Left hindlimb (tissue), 1 donor: ENCODE measurements around the gene F13A1.

Source experiments
- DNase-seq: peaks from one replicate; pipeline ENCODE4 v3.0.0-alpha.2; 2018

Gene F13A1

DNA sequence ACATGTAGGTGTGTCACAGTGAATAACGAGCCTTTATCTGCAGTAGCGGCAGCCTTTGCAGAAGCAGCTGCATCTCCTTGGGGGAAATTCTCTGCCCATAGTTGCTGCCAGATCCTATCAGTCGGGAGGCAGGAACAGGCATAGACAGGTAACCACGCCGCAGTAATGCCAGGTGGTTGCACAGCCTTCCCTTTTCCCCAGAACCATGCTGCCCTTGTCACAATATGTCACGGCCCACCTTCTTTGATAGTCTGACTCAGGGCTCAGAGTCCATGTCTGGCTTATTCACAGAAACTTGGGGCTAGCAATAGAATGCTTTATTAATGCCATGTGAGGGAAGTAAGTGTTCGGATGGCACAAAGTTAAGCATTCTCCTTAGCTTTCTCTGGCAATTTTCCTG is 76.6 kb downstream of the F13A1 start:
- no peak for DNase-seq

DNA sequence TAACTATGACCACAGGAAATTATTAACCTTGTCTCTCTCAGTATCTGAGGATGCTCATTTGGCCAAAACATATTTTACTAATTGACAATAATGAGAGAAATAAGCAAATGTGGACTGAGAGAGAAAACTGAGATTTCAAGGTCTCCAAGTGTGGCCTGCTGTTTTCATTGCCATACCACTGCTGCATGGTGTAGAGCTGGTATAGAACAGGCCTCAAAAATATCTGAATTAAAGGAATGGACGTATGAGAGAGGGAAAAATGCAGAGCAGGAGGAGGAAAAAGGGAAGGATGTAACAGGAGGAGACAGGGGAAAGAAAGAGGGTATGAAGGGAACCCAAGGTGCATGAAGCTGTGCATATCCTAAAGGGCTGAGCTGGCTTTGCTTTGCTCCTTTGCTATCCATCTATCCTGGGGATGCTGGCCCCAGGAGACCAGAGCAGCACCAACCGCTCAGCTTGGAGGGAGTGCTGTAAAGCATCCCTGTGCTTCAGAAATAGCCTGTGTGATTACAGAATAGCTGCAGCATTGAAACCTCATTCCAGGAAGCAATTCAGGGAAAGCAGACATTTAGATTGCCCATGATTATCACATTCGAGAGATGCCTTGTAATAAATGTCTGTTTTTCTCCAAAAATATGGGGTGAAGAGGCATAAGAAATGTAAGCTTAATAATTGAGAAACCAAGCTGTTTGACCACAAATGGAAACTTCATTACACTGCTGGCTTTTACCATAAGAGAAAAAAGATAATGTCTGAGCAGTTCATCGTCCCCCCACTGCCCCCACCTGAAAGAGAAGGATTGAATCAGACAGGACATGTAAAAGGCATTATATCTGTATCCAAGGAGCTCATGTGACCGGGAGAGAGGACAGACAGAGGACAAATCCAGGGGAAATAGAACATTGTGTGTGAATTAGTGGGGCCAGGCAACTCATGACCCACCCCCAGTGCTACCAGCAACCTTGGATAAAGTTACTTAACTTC is 80.6 kb downstream of the F13A1 start:
- no peak for DNase-seq

DNA sequence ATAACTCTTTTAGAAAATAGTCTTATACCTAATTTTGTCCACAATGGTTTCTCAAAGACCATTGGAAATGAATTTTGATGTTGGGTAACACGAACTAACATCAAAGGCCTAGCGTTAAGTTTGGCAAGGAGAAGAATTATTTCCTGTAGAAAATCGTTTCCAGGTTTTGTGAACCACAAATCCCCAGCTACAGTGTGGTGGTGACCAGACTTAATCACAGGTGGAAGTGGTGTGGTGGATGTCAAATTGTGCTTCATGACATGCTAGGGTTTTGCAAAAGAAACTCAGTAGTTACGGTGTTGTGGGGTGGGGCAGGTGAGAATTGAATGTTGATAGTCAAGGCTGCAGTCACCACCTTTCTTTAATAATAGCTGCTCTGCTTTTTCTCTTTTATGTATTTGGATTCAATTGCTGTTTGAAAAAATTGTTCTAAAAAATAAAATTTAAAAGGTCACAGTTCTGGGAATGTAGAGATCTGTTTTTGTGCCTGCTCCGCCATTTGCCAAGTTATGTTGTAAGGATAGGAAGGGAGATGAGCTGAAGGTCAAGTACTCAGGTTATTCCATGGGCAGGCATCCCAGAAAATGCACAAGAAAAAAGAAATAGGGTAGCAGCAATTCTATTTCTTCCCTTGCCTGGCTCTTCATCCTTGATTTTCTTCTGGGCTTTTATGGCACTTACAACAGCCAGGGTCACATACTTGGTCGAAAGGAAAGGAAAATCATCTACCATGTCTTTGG is 83.6 kb downstream of the F13A1 start:
- DNase-seq = no peak

DNA sequence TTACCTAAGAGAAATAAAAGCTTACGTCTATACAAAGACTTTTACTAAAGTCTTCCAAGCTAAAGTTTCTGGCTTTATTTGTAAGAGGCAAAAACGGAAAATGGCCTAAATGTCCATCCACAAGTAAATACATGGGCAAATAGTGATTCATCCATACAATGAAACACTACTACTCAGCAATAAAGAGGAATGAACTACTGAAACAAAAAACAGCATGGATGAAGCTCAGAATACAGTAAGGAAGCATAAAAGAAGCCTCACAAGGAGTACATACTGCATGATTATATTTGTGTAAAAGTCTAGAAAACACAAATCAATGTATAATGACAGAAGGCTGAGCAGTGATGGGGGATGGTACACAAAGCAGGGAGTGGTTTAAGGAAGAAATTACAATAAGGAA is 84.7 kb downstream of the F13A1 start:
- DNase-seq = no peak

DNA sequence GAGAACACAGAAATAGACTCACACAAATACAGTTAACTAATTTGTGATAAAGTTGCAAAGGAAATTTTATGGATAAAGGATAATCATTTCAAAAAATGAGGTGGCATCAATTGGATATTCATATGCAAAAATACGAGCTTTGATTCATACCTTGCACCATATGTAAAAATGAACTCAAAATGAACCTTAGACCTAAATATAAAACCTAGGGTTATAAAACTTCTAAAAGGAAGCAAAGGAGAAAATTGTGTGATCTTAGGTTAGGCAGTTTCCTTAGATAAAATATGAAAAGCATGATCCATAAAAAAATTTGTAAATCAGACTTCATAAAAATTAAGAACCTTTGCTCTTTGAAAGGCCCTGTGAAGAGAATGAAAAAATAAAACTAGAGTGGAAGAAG is 85.5 kb downstream of the F13A1 start:
- DNase-seq = no peak

DNA sequence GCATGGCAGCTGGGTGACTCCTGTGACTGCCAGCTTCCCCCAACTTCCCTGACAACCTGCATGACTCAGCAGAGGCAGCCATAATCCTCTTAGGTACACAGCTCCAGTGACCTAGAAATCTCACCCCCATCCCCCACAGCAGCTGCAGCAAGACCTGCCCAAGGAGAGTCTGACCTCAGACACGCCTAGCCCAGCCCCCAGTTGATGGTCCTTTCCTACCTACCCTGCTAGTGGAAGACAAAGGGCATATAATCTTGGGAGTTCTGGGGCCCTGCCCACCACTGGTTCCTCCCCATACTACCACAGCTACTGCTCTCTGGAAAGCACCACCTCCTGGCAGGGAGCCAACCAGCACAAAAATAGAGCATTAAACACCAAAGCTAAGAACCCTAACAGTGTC is 90.2 kb downstream of the F13A1 start:
- DNase-seq = no peak

DNA sequence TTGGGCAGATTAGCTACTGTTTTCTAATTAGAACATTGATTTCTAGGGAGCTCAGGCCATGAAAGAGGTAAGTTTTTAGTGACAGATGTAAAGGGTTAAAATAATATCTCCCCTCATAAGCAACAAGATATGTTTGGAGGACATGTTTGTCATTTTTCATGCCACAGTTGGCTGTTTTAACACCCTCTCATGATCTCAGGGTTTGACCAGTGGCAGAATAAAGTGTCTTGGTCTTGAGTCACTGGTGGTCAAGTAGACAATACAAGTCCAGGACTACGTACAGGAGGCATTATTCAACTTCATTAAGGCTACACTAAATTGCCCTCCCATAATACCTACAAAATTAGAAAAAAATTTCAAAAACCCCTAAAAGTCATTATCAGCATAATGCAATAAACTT is 92.6 kb downstream of the F13A1 start:
- no peak for DNase-seq

DNA sequence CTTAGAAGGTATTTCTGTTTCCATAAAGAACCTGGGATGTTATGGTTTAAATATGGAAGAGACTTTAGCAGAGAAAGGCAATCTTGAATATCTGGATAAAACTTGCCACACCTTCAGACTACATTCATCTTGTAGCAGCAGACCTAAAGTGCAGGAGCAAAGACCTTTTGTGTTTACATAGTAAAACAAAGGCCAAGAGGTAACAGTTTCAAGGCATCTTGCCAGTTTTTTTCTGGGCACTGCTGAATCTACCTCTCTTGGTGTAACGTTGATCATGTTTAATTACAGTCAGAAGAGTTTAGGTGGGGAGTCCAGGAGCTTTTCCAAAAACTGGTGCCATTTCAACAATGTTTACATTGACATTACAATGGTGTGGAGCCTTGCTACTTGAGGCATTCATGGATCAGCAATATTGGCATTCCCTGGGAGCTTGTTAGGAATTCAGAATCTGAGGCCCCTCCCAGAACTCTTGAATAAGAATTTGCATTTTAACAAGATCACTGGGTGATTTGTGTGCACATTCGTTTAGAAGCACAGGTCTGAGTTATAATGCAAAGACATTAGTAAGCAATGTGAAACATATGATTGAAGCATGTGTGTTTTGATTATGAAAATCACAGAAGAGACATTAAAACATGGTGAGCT is 94.5 kb downstream of the F13A1 start:
- DNase-seq = no peak

DNA sequence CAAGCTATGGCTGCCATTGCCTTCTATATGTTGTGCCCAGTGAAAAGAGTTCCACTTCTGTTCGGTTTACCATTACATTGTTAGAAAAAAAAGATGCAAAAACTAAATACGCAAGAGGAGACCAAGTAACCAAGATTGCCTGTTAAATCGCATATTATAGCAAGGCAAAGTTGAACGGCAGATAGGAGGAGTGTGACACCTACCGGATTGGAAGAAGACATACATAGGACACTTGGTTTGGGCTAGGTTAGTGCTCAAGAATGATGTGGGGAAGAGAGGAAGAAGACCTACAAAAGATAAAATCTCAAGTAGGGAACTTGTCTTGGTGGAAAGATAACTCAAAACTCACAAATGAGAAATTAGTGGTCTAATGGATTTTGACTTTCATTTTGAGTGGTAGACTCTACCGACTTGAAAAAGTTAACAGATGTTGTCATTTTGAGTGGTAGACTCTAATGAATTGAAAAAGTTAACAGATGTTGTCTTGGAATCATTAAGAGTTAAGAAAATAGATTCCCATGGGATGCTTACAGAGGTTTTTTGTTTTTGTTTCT is 95.5 kb downstream of the F13A1 start:
- DNase-seq = no peak

DNA sequence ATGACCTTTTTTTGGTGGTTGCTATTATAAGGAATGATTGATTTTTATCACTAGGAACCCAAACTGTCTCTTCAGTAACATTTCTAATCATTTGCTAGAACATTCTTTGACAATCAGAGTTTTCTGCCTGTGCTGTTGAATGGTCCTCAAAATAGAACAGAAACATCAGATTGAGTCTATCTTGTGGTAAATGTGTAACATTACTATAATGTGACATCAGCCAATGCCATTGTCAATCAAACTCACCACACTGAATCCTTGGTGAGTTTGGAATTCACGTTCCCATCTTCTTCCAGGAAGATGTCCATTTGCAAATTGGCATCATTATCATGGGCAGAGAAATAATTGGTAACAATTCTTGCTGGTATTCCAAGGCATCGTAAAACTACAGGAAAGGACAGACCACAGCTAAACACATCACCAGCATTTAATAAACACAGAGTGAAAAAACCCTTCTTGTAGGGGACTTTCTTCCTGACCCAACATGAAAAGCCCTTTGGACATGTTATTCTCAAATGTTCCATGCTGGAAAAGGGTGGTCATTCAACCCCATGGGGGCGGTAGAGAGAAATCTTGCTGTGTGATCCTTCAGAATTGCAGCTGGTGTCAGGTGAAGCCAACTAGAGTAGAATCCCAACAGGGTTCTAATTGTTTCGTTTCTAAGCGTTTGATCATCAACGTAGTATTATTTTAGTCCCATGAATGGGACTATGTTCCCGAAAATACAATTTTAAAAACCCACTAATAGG is 98.5 kb downstream of the F13A1 start:
- DNase-seq = no peak

DNA sequence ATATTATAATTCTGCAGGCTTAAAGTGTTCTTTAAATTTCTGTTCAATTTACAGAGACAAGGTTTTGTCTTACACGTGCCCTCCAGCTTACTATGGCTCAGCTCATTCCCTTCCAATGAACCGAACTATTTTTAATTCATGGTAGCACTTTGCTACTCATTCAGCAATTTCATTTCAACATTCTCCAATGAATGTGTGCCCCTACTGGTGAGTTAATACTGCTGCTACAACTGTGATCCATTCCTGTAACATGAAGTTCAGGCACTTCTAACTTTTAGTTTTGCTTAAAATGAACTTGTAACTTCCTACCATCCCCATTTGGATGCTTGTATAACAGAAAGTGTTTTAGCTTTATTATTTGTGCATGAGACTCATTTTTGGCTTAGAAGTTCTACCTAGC is 99.7 kb downstream of the F13A1 start:
- no peak for DNase-seq

DNA sequence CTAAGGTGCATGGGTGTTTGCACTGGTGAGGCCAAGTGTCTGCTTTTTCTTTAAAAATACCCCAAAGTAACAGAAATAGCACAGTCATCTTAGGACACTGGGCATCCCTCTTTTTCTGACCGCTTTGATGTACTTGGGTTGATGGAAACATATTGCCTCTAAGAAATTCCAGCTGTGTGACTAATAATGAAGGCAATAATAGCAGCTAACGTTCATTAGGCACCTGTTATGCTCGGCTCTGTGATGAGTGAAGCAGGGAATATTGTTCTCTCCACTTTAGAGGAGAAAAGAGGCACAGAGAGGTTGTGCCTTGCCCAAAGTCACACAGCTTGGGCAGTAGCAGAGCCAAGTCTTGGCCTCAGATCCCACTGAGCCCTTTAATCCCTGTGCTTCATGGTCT is 100.7 kb downstream of the F13A1 start:
- no peak for DNase-seq

DNA sequence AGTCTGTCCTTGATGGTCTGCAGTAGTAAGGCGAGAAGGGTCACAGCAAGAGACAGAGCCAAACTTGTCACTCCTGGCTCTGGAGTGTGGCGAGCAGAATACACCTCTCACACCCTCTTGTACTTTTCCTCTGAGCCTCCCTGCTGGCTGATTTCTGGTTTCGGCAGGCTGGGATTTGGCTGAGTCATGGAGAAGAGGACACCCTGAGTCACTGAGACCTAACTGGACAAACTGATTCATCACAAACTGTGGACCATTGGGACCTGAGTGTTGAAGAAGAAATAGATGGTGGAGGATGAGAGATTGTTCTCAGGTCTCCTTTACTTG is 101.7 kb downstream of the F13A1 start:
- DNase-seq = no peak

DNA sequence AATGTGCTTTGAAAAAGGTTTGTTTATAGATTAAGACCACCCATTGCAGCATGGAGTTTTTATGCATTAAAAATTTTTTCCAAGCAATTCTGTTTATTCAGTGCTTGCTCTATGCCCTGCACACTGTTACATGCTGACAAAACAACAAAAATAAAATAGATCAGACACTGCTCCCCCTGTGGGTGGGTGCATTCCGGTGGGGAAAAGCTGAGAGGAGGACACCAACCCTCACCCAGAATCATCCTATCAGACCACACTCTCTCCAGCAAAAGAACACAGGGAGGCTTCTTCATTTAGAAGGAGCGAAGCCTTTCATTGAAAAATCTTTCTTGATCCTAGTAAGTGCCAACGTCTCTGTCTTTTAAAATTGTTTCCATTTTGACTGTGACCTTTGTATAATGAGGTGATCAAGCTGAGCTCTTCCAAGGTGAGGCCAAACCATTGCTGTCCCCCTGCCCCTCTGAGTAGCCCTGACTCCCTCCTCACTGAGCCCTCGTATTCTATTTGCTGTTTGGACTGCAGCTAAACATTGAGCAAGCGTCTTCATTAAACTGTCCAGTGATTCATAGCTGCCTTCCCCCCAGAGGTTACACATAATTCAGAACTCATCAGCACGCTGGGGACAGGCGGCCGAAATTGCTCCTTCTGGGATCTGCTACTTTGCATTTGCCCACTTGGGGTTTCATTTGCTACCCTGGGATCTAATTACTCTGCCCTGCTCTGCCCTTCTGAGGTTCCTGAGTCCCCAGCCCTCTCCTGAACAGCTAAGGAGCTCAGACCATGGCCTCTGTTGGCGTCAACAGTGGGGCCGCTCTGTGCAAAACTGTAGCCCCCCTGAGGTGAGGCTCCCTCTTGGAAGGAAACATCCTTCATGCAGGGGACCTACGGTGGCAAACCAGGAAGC is 102.4 kb downstream of the F13A1 start:
- DNase-seq = no peak

DNA sequence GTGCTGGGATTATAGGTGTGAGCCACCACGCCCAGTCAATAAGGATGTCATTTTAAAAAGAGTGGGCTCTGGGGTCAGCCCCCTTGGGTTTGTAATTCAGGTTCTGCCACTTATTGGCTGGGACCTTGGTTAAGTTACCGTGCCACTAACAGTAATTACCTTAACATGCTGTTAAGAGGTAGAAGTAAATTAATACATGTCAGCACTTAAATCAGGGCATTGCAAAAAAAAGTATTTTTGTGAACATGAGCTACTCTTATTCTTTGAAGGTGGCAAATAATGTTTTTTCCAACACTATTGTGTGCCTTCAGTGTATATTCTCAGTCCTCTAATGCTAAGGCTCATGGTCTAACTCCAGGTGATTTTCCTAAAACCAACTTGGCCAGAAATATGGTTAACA is 109.5 kb downstream of the F13A1 start:
- no peak for DNase-seq

DNA sequence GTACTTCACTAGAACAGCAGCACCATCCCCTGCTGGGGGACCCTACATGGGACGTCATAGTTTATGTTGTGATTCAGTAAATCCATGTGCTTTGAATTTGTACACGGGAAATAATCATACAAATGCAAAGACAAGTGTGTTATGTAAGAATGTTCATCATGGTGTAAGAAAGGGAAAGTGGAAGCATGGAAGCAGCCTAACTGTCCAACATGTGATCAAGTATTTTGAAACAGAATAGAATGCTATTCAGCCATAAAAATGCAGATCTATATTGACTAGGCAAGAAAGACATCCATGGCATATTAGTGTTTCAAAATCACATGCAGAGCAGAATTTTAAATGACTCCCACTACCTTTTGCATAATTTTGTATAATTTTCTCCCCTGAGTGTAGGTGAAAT is 117.6 kb downstream of the F13A1 start:
- DNase-seq = no peak

DNA sequence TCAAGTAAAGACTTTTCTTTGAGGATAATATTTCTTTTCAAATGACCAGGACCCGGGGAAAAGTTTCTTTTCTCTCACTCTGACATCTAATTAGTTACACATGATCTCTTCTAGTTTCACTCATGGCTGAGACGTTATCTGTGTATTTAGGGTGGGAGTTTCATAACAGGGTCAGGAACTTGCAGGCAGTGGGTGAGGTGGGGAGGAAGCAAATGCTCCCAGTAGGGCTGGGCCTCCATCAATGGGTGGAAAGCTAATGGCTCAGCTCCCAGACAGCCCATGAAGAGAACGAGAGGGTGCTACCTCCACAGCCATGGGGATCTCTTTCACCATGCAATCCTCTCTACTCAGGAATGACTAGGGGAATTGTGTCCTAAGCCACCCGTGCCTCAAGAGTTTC is 119.3 kb downstream of the F13A1 start:
- DNase-seq = no peak

DNA sequence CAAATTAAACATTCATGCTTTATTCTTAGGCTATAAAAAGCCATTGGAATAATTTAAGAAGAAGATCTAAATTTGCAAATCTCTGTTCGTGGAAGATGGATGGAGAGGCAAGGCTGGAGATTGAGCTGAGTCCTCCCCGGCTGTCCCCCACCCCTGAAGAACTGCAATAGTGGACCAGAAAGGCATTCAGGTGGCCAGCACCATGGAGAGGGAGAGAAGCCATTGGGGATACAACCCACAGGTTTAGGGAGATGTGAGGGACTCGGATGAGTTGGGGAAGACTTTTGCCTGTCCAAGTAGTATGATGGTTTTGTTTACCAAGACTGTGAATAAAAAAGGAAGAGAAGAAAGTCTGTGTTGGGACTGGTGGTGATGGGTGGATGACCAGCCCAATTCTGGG is 120.8 kb downstream of the F13A1 start:
- no peak for DNase-seq

DNA sequence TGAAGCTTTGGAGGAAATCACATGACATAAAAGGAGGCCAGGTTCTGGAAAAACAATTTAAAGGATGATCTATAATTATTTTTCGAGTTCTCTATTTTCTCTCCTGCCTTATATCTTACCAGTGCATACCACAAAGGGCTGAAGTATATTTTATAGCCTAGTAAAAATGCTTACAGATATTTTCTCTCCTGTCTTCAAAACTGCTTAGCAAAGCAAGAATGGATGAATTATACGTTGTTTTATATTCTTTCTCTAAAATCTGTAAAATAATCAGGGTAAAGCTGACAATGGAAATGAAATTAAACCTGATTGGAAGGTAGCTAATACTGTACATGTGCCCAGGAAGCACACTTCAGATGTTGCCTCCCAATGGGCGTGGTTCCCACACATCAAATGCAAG is 123.7 kb downstream of the F13A1 start:
- no peak for DNase-seq

DNA sequence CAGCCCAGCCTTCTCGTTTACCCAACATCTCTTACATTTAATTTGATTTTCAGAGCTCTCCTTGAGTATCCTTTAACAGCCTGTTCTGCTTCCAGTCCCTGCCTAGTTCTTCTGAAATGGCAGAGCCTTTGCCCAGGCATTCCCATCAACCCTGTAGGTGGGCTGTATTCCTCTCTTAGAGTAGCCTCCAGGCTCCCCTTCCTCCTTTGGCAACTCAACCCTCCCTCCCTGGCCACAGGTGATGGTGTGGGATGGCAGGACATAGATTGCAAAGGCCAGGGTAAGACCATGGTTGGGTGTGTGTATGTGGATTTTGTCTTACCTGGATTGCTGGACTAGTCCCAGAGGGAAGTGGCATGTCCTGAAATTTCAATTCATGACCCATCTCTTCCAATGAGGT is 125.4 kb downstream of the F13A1 start:
- no peak for DNase-seq

DNA sequence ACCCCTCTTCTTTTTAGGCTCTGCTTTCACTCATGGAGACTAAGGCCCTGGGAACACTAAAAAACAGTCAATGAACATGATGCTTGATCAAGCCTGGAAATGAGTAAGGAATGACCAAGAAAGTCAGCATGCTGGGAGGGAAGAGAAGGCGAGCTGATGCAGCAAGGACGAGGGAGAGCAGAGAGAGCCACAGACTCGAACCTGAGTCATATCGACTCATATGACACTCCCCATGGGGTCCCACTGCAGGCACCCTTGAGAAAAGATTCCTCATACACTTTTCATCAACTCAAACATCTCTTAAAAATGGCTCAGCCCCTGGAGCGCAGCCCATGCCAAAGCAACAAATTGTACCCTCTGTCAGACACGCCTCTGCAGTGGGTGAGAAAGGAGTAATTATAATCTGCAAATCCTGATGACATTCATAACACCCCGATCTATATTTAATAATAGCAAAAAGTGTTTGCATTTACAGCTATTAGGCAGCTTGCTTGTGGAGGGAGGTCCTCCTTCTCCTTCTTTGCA is 127.2 kb downstream of the F13A1 start:
- no peak for DNase-seq

DNA sequence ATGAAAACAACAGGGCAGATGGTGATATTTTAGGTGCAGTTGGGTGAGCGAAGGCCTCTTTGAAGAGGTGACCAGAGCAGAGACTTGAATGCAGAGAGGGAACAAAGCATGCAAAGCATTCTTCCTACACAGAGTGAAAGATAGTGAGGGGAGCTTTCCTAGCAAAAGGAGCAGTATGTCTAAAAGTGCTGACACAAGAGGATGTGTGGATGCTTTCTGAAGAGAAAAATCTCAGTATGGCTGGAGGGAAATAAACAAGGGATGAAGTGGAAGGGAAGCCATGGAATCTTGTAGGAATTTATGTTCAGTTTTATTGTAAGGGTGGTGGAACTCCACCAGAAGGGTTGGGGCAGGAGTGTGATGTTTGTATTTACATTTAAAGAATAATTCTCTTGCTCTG is 128.6 kb downstream of the F13A1 start:
- DNase-seq = no peak
